GM19467 (cell line): ENCODE data around the gene SYNPO2.
"Not testable (repeated sequence)": the region's sequence is repeated elsewhere in the genome, so short reads cannot be mapped to it uniquely, and the experiment has no call there.

ENCODE experiments used
- ATAC-seq: cut with Tn5 transposase; IDR thresholded peaks from one replicate; pipeline ENCODE4 v1.9.1; 2021; ENCODE audit warnings: mild to moderate bottlenecking, moderate library complexity; ENCODE audit not compliant: unreplicated experiment

SYNPO2 gene

DNA sequence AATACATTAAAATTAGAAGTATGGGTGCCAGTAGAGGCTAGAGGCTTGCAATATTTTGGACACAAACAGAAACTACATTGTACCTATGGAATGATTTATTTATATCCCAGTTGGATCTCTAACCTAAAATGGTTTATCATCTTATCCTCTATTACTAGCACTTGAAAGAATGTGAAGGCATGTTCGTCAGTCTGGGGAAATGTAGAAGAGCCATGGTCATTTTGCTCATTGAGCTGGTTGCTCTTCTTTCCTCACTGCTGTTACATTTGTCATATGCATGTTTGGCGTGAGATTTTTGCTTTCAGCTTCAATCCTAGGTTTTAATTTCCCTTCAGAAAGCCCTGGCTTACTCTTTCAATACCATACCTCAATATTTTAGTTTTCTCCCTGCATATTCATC lies 164.6 kb downstream of the SYNPO2 start:
- no peak for ATAC-seq

DNA sequence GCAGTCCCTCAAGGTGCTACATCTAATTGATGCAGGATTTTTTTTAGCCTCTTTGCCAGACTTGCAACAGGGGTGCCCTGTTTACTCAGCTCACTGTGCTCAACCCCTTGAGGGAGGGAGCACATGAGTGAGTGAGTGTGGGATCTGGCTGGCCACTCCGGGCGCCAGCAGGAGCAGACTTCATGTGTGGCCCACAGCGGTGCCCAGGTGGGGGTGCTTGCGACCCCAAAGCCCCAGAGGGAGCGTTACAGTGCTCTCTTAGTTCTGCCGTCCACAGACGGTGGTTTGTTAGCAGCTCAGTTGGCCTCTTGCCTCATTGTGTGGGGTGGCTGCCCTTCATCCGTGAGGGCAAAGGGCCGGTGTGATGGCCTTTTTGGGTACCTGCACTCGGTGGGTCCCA lies 165.3 kb downstream of the SYNPO2 start:
- ATAC-seq: no peak

DNA sequence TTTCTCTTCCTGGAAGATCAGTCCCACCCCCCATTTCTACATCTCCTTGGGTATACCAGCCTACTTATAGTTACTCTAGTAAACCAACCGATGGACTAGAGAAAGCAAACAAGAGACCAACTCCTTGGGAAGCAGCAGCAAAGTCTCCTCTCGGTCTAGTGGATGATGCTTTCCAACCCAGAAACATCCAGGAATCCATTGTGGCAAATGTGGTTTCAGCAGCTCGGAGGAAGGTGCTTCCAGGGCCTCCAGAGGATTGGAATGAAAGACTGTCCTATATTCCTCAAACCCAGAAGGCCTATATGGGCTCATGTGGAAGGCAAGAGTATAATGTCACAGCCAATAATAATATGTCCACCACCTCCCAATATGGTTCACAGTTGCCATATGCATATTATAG lies 168.8 kb downstream of the SYNPO2 start:
- ATAC-seq: no peak

DNA sequence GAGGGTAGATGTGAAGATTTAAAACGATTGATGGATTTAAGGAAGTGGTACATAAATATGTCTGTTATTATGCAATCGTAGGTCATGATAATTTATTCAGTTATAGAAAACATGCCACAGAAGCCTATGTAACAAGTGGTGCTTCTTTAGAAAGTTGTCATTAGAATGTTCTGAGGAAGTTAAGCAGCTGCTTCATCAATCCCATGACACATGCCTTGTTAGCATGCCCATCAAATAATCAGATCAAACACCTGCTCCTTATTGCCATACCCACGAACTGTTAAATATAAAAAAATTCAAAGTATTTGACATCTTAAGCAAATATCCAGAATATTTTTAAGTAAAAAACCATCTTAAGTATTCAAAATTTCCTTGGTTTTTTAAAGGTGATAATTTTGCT lies 170.6 kb downstream of the SYNPO2 start:
- ATAC-seq: no peak

DNA sequence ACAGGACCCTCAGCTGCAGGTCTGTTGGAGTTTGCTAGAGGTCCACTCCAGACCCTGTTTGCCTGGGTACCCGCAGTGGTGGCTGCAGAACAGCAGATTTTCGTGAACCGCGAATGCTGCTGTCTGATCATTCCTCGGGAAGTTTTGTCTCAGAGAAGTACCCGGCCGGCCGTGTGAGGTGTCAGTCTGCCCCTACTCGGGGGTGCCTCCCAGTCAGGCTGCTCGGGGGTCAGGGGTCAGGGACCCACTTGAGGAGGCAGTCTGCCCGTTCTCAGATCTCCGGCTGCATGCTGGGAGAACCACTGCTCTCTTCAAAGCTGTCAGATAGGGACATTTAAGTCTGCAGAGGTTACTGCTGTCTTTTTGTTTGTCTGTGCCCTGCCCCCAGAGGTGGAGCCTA lies 178.5 kb downstream of the SYNPO2 start:
- not testable (repeated sequence) for ATAC-seq

DNA sequence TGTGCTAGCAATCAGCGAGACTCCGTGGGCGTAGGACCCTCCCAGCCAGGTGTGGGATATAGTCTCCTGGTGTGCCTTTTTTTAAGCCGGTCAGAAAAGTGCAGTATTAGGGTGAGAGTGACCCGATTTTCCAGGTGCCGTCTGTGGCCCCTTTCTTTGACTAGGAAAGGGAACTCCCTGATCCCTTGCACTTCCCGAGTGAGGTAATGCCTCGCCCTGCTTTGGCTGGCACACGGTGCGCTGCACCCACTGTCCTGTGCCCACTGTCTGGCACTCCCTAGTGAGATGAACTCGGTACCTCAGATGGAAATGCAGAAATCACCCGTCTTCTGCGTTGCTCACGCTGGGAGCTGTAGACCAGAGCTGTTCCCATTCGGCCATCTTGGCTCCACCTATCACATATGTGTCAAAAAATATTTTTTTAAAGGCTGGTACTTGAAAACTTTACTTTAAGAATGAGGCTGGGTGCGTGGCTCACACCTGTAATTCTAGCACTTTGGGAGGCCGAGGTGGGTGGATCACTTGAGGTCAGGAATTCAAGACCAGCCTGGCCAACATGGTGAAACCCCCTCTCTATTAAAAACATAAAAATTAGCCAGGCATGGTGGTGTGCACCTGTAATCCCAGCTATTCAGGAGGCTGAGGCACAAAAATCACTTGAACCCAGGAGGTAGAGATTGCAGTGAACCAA lies 179.2 kb downstream of the SYNPO2 start:
- ATAC-seq: not testable (repeated sequence)

DNA sequence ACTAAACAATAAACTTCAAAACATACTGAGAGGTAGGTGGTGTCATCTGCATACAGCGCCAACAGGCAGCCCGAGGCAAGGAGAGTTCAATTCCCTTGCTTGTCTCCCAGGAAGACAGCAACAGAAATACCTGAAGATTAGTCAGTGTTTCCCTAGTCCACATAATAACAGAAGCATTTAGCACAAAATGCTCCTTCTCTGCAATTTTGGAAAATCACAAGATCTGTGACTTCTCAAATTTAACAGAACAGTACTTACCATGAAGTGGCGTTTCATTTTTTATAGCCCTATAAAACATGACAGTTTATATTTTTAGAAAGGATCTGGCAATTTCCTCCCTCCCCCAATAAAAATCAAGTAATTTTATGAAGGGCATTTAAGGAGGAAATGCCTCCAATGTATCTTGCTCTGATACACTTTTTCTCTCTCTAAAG lies 179.9 kb downstream of the SYNPO2 start:
- ATAC-seq: no peak

DNA sequence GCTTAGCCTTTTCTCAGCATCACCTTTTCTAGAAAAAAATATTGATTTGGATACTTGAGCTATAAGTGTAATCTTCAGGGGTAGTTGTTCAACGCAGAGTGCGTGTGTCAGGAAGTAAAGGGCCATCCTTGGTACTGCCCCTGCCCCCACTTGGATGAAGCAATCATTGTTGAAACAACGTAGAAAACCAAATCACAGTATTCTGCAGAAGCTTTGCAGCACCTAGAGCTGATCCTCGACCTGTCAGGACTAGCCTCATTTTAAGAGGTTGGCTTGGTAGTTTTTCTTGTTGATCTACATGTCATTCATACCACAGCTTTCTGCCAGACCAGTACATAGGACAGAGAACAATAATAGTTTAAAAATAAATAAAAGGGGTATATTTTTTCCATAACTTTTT lies 181.6 kb downstream of the SYNPO2 start:
- no peak for ATAC-seq

DNA sequence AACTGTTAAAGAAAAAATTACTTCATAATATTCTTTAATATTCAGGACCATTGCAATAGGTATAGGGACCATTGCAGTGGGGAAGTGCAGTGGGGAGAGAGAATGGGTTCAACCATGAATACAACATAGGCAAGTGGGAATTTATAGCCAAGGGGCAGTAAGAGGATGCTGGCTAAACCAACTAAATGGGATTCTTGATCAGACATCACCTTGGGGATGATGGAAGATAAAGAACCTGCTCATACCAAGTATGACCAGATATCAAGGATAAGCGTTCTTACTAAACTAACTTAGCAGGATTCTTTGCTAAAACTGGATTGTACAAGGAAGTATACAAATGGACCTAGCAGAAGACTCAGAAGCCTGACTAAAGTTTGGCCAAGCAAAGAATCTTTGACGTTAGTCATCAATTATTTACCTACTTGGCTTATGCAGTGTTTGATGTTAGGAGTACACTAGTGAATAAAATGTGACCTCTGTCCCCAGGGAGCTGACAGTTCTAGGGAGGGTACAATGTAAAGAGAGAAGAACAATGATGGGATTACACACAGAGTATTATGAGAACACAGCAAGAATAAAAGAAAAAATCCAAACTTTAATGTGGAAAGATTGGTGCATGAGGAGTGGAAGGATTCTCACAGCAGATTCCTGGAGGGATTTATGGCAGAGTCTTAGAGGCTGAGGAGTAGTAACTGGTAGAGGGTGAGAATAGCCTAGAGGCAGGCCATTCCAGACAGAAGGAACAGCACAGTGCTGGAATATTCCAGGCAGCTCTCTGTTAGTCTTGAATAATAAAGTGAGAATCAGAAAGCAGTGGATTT lies 192.3 kb downstream of the SYNPO2 start:
- ATAC-seq: no peak

DNA sequence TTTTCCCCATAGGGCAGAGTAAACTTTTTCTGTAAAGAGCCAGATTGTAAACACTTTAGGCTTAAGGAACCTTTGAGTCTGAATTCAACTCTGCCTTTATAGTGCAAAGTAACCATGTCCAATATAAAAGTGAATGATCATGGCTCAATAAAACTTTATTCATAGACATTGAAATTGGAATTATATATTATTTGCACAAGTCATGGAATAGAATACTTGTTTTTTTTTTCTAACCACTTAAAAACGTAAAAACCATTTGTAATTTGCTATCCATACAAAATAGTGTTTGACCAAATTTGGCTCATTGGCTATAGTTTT lies 192.8 kb downstream of the SYNPO2 start:
- ATAC-seq: no peak

DNA sequence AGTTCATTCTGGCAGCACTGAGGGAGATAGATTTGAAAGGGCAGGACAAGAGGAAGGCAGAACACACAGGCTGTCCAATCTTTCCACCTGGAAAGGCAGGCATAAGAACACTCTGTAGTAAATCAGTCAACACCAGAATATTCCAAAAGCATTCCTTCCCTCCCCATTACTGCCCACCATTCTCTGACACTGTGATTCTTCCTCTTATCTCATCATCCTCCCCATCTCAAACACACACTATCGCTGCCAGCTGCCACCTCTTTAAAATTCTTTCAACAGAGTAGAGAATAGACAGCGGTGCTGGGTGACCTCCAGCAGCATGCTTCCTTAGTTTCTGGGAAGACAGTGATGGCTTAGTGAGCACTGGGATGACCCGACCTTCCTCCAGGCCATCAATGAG lies 193.3 kb downstream of the SYNPO2 start:
- no peak for ATAC-seq

DNA sequence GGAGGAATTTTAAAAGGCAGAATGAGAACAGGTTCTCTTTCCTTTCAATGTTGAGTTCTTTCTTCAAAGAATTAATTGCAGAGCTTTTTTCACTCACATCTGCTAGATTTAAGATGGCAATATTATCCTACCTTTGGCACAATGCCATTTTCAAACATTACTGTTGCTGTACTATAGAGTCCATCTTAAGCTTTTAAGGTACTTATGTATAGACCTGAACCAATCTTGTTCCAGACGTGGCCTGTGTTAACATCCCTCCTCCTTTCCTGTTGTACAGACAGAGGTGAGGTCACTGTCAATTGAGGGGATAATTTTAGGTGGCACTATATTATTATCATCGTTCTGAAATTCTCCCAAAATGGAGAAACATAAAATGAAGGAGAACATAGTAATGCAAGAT lies 194.0 kb downstream of the SYNPO2 start:
- no peak for ATAC-seq

DNA sequence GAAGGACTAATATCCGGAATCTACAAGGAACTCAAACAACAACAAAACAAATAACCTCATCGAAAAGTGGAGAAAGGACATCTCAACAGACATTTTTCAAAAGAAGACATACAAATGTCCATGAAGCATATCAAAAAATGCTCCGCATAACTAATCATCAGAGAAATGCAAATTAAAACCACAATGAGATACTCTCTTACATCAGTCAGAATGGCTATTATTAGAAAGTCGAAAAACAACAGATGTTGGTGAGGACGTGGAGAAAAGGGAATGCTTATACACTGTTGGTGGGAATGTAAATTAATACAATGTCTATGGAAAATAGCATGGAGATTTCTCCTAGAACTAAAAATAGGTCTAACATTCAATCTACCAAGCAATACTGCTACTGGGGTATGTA lies 195.9 kb downstream of the SYNPO2 start:
- no peak for ATAC-seq

DNA sequence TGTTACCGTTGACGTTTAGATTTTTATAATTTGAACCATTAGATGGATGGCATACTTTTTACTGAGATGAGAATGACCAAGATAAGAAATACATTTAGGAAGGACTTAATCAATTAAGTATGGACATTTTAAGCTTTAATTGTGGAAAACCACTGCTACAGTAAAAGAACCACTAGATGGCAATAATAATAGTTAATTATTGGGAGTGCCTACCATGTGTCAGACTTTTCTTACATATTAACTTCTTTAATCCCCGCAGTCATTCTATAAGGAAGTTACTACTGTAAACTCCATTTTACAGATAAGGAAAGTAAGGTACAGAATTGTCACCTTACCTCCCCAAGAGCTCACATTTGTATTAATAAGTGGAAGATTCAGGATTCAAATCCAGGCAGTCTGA lies 198.5 kb downstream of the SYNPO2 start:
- no peak for ATAC-seq

DNA sequence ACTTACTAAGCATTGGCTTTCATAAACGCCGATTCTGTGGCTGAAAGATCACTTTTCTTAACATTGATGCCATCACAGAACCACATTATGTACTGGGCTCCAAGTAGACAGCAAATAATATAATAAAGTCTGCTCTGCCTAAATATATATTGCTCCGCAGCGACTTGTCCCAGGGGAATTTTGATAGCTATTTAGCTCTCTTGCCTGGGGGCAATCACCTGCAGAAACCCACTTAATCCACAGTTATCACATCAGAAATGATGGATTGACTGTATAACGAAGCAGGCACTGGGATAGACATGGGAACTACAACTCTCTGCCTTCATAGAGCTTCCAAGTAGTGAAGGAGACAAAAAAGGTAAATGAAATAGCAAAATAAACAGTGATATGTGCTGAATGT lies 199.0 kb downstream of the SYNPO2 start:
- ATAC-seq: no peak

DNA sequence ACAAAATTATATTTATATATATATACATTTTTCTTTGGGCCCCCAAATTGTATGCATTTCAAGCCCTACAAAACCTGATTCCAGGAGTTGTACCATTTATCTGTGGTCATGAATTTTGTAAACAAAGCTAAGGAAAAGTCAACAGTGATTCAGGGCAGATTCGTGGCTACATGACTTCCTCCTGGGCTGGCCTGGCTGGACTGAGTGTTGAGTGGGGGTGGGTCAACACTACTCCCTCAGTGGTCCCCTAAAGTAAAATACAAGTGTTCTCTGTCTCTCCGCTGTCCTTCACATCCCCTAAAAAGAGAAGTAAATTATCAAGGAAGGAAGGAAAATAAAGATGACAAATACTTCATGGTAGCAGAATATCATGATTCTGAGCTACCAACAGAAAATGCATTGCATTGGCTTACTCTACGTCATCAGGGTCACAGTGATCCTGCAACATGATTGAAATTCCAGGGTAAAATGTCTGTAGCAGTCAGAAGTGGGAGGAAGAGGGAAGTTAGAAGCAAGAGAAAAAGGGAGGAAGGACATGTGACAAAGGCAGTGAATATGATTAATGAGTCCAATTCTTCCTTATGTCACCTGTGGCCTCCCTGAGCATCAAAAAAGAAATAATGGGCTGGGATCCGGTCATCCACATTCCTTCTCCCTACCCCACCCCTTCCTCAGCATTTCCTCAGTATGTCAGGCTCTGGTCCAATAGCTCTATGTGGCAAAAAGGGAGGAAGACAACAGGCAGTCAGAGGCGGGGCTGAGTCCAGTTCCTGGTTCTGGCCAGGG lies 204.6 kb downstream of the SYNPO2 start:
- no peak for ATAC-seq

DNA sequence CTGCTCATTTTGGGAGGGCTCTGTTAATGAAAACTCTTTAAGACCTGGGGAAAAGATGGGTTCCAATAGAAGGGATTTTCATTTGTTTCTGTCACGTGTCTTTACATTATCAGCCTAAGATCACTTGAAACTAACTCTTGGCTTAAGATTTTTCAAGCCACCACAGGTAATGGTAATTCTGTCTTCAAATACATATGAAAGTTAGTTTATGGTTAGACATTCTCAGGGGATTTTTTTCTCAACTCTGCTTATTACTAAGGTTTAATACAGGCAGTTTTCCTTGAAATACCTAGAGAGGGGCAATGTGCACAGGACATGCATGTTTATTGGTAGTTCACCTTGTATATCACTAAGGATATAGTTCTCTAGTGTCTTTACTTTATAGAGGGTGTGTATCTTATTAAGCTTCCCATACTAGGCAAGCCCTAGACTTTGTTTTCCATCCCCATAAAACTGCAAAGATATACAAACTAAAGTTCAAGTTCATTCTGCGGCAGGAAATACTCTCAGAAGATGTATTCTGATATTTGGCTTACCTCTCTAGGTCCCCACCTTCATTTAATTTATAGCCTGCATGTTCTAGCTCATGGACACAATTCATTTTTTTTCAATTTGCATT lies 208.7 kb downstream of the SYNPO2 start:
- no peak for ATAC-seq

DNA sequence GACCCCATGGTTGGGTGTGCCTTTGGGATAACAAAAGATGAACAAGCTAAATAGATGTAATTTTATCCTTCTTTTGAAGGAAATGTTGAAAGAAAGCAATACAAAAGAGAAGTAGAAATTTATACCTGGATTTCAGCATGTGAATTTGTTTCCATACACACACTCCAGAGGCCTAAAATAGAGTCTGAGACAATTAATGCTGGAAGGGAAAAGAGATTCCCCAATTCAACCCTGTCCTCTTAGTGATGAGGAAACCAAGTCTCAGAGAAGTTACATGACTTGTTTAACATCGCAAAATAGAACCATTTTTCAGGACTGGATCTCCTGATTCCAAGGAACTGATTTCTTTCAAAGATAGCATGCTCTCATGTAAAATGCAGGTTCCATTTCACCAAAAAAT lies 209.7 kb downstream of the SYNPO2 start:
- no peak for ATAC-seq

DNA sequence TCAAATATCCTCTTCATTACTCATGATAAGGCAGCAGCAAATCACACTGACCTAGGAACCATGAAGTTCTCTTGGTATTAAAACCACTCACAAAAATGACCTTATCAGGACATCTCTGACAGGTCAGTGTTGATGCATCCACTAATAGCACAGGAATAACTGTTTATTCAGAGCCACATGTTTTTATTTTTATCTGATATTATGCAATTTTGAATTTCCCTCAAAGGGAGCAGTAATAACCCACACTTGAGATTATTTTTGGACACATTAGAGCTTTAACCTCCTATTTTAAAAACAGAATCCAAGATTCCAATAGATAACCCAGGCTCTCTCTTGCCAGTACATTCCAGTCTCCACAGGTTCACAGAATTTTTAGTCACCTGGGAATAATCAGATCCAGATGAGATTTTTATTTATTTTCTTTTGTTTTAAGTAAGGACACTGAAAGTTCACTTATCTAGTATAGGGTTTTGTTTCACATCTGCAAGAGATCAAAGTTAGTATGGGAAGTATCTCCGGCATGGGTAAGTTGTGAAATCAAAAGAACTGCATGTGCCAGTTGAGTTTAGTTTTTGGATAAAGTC lies 210.7 kb downstream of the SYNPO2 start:
- no peak for ATAC-seq

DNA sequence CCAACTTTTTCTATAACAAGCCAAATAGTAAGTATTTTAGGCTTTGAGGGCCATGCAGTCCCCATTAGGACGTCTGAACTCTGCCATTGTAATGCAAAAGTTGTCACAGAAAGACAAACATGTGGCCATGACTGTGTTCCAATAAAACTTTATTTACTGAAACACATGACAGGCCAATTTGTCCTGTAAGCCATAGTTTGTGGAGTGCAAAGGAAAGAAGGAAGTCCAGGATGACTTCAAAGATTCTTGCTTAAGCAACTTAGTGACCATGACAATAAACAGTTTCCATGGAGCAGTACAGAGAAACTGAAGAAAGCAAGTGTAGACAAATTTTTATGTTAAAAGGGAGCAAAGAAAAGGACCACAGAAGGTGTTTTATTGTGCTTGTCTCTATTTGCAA lies 212.0 kb downstream of the SYNPO2 start:
- ATAC-seq: no peak

DNA sequence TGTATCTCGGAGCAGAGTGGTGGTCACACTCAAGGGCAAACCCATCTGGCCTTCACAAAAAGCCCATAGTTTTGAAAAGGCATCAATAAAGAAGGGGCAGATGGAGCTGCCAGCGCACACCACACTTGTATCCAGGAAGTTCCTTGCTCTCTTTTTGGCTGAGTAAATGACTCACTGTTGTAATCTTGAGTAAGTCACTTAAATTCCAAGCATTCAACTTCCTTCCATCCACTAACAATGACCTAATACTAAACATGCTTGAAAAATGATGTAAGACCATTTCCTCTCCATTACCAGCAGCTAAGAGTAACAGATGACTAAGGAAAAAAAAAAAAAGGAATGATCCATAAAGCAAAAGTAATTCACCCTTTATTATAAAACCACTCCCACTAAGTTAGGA lies 214.6 kb downstream of the SYNPO2 start:
- ATAC-seq: no peak
